Measurements from ENCODE around the gene MAP4K2. TPM values are rescaled to one million over a fixed set of nuclear protein-coding genes. Genes with fewer than 3 reads are reported as not detected.
A peak's percentile ranks its signal among the peaks of the same experiment; 100 is the strongest.

The MAP4K2 gene
- total and polyA plus RNA-seq, 12 donors: 6.4 to 57.7 (median 19.0) TPM

- DNase-seq: peak in 1 of 7 donors; percentile 15
- no peak overlapping the region for H3K4me3 ChIP-seq
- H3K36me3 ChIP-seq (replicated peaks in 1 of 2): no peaks in the 10 kb centered on the region
- H3K27me3 ChIP-seq: no peaks in the 10 kb centered on the region
- H3K9me3 ChIP-seq (replicated peaks in 1 of 3): no peaks in the 10 kb centered on the region
- 77 to 100% (median 82%) methylated on average over 3 to 17 of the region's 17 CpGs for WGBS, 4 donors
- peak overlapping the region in 3 of 5 donors; percentile 11 to 77 (median 54) for H3K27ac ChIP-seq
- intact Hi-C loops (cut with DNase I): loop anchor here in 1 of 2 donors (10.0 kb wide), 1 partner anchor 51 kb away; no protein-coding TSS in a partner anchor
- TF ChIP-seq, protein P1, sequence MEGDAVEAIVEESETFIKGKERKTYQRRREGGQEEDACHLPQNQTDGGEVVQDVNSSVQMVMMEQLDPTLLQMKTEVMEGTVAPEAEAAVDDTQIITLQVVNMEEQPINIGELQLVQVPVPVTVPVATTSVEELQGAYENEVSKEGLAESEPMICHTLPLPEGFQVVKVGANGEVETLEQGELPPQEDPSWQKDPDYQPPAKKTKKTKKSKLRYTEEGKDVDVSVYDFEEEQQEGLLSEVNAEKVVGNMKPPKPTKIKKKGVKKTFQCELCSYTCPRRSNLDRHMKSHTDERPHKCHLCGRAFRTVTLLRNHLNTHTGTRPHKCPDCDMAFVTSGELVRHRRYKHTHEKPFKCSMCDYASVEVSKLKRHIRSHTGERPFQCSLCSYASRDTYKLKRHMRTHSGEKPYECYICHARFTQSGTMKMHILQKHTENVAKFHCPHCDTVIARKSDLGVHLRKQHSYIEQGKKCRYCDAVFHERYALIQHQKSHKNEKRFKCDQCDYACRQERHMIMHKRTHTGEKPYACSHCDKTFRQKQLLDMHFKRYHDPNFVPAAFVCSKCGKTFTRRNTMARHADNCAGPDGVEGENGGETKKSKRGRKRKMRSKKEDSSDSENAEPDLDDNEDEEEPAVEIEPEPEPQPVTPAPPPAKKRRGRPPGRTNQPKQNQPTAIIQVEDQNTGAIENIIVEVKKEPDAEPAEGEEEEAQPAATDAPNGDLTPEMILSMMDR (IDR thresholded peaks at IDR 0.05): no peak
- TF ChIP-seq POLR2A (IDR thresholded peaks at IDR 0.05): no peak
- peaks cover 5 to 11% of the 10 kb centered on the region in 2 donors for H3K4me1 ChIP-seq (replicated peaks in 1 of 2)
These were observed 32.8 kb upstream of the MAP4K2 start for GRCh38 chr11:64835616-64836447.

DNA sequence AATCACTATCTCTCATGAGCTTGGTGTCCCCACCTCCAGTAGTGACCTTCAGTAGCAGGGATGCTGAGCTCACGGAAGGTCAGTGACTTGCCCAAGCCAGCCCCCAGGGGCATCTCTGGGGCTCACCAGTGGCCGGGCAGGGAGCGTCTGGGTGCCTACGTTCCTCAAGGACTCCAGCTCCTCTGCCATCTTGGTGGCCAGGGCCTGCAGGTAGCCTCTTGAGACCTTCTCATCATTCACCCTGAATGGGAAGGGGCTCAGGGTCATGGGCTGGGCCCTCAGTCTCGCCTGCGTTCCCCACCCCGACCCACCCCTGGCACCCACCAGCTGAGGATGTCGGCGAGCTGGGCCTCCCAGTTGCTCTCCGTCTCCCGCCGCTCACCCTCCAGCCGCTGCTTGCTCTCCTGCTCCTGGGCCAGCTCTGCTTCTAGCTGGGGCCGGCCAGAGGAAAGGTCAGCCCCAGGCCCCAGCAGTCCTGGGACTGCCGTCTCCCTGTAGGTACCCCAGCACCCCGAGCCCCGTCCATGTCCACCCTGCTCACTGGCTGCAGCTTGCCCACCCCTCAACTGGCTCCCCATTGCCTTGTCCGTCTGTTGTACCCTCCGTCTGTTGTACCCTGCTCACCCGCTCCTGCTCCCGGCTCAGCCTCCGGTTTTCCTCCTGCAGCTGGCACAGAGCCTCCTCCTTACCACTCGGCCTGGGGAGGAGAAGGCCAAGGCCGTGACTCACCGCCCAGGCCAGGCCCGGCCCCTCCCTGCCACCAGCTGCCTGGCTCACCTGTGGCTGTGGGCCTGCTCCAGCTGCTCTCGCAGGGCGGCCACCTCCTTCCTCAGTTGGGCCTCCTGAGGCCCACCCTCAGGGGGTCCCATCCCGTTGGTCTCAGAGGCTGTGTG is 32.0 kb upstream of the MAP4K2 start:
- 40 to 61% (median 52%) methylated on average over 12 to 29 of the region's 29 CpGs for WGBS, 4 donors
- peak overlapping the region in 3 of 5 donors; percentile 11 to 77 (median 54) for H3K27ac ChIP-seq

DNA sequence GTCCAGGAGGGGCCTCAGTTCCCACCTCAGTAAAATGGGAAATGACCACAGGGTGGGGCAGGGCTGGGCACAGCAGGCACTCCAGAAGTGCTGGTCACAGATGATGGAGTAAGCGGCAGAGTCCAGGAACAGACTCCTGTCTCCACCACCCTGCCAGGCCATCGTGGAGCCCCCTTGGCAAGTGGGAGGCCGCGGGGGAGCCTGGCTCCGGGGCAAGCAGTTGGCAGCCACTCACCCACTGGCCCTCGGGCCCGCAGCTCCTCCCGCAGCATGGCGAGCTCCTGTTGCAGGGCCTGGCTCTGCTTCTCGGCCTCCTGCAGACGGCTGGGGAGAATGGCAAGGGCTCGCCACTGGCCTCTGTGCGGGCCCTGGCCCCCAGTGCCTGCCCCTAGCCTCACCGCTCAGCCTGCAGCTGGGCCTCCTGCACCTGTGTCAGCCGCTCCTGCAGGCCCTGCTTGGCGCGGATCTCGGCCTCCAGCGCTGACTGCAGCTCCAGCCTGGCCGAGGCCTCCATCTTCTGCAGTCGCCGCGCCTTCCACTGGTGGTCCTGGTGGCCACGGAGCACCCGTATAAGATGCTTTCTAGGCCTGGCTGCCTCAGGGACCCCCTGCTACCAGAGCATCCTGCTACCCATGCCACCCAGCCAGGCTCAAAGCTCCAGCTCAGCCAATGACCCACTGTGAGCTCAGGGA is 31.2 kb upstream of the MAP4K2 start:
- Histone ChIP-seq H3K27ac (no peak overlapping the region), H3K27me3 (no peaks in the 10 kb centered on the region), H3K4me1 (replicated peaks in 1 of 2) (peaks cover 5 to 11% of the 10 kb centered on the region in 2 donors), H3K4me3 (no peak overlapping the region), H3K9me3 (replicated peaks in 1 of 3) (no peaks in the 10 kb centered on the region), H3K36me3 (replicated peaks in 1 of 2) (no peaks in the 10 kb centered on the region)
- intact Hi-C loops (cut with DNase I): loop anchor here in 1 of 2 donors (10.0 kb wide), 1 partner anchor 49 kb away; no protein-coding TSS in a partner anchor
- WGBS, 4 donors: 92 to 100% (median 95%) methylated on average over 4 to 25 of the region's 25 CpGs
- peak in 1 of 7 donors; percentile 5 for DNase-seq
- TF ChIP-seq POLR2A (IDR thresholded peaks at IDR 0.05): no peak
- TF ChIP-seq, protein P1 (IDR thresholded peaks at IDR 0.05): no peak

More for the DNA sequence above, 32.0 kb upstream of the MAP4K2 start:
- Histone ChIP-seq H3K4me3 (no peak overlapping the region), H3K9me3 (replicated peaks in 1 of 3) (no peaks in the 10 kb centered on the region), H3K27me3 (no peaks in the 10 kb centered on the region), H3K4me1 (replicated peaks in 1 of 2) (peaks cover 5 to 11% of the 10 kb centered on the region in 2 donors), H3K36me3 (replicated peaks in 1 of 2) (no peaks in the 10 kb centered on the region)
- DNase-seq: peak; percentile 75 to 90 (median 88)
- TF ChIP-seq POLR2A (IDR thresholded peaks at IDR 0.05): no peak
- TF ChIP-seq, protein P1 (IDR thresholded peaks at IDR 0.05): no peak
- intact Hi-C loops (cut with DNase I): loop anchor here in 1 of 2 donors (10.0 kb wide), 1 partner anchor 50 kb away; no protein-coding TSS in a partner anchor
